HepG2 (cell line): Measurements from ENCODE around the gene IL18R1. TPM values are rescaled to one million over a fixed set of nuclear protein-coding genes. Genes with fewer than 3 reads are reported as not detected.

Experiments used
- ATAC-seq: fragments of 200-7000 bp; cut with Tn5 transposase; 3 replicates; pipeline ENCODE4 v1.9.1; 2020; ENCODE audit warnings: mild to moderate bottlenecking, moderate library complexity
- BruUV-seq: library from RNA; stranded (reverse); fragments of 400-500 nt; replicated peaks from 2 replicates; lab custom pipeline; 2021; lab: Mats Ljungman, UMichigan
- CTCF ChIA-PET: fragments of 300-600 bp; formaldehyde crosslinking; extraction: SDS; loops from one replicate; lab custom pipeline; 2021; ENCODE audit warnings: low total read pairs, inconsistent platforms, low intra/inter-chr PET ratio; lab: Yijun Ruan, JAX
- POLR2A ChIA-PET: fragments of 350-600 bp; sonication (Branson Sonifier 250); formaldehyde crosslinking; loops from one replicate; lab custom pipeline; 2020; ENCODE audit warnings: antibody characterized with exemption, inconsistent platforms; lab: Yijun Ruan, JAX
- DNase-seq: peaks from one replicate; pipeline ENCODE4 v3.0.0-alpha.2; 2015; ENCODE audit warnings: low spot score
- FAIRE-seq: peaks from 3 replicates; lab custom pipeline; 2011; peaks lifted over from hg19 to GRCh38; lab: Jason Lieb, UNC
- H2AFZ ChIP-seq: one replicate; pipeline ENCODE4 v1.6.1; 2011; ENCODE audit warnings: low read length, inconsistent platforms
- H3K27ac ChIP-seq: fragments of 300-600 bp; 3 replicates; pipeline ENCODE4 v1.8.0; 2011; ENCODE audit warnings: mixed run types, mild to moderate bottlenecking, mixed read lengths, low read length, inconsistent platforms; ENCODE audit not compliant: insufficient read depth; ENCODE audit errors: extremely low read length
- H3K27me3 ChIP-seq, 2 experiments: fragments of 200-600 bp in 1 of 2; 2 replicates in 1 of 2; 3 replicates in 1 of 2; pipeline versions ENCODE4 v1.6.0 to v1.8.0; 2011; ENCODE audit warnings: low read length in 2 of 2, mild to moderate bottlenecking in 2 of 2, moderate library complexity in 2 of 2, inconsistent platforms in 1 of 2; ENCODE audit not compliant: insufficient read depth in 2 of 2, control insufficient read depth in 1 of 2
- H3K36me3 ChIP-seq, 2 experiments: fragments of 200-600 bp in 1 of 2; replicated peaks in 1 of 2; 2 replicates in 1 of 2; 3 replicates in 1 of 2; pipeline versions ENCODE4 v1.5.1 to v1.8.0; 2011; ENCODE audit warnings: low read length in 2 of 2, inconsistent platforms in 1 of 2; ENCODE audit not compliant: insufficient read depth in 2 of 2, control insufficient read depth in 1 of 2
- H3K4me1 ChIP-seq: 2 replicates; pipeline ENCODE4 v1.5.1; 2012; ENCODE audit warnings: low read length, inconsistent platforms; ENCODE audit not compliant: insufficient read depth
- H3K4me2 ChIP-seq: 2 replicates; pipeline ENCODE4 v1.6.0; 2011; ENCODE audit warnings: low read depth, low read length, inconsistent platforms
- H3K4me3 ChIP-seq, 3 experiments: fragments of 200-600 bp in 1 of 3; sonication (generic), shearing (Covaris generic) in 1 of 3; replicated peaks in 1 of 3; 2 replicates each; pipeline ENCODE4 v1.5.1; 2011 to 2016; ENCODE audit warnings: low read length in 3 of 3, inconsistent platforms in 2 of 3, low read depth in 2 of 3, mild to moderate bottlenecking in 2 of 3, control low read depth in 1 of 3, mixed read lengths in 1 of 3; ENCODE audit not compliant: insufficient read depth in 1 of 3
- H3K79me2 ChIP-seq: one replicate; pipeline ENCODE4 v1.6.1; 2011; ENCODE audit warnings: low read length, inconsistent platforms; ENCODE audit not compliant: insufficient read depth
- H3K9ac ChIP-seq: 2 replicates; pipeline ENCODE4 v1.6.0; 2011; ENCODE audit warnings: mild to moderate bottlenecking, low read depth, low read length, inconsistent platforms; ENCODE audit not compliant: insufficient read depth
- H3K9me3 ChIP-seq: 2 replicates; pipeline ENCODE4 v1.5.1; 2012; ENCODE audit warnings: mild to moderate bottlenecking, low read length
- H4K20me1 ChIP-seq: 2 replicates; pipeline ENCODE4 v1.6.0; 2011; ENCODE audit warnings: inconsistent platforms, mild to moderate bottlenecking, low read length, moderate library complexity; ENCODE audit not compliant: insufficient read depth
- ARNT2 ChIP-seq: sonication (generic); formaldehyde crosslinking; IDR thresholded peaks from 2 replicates; pipeline ENCODE4 v1.8.0; 2022; ENCODE audit warnings: mild to moderate bottlenecking, low read depth, missing genetic modification reagents, moderate library complexity
- FIP1L1 ChIP-seq: fragments of 200-400 bp; formaldehyde crosslinking; IDR thresholded peaks from 2 replicates; pipeline ENCODE4 v1.6.1; 2018; ENCODE audit warnings: low read depth, mild to moderate bottlenecking, low read length, moderate library complexity, borderline replicate concordance; ENCODE audit not compliant: insufficient read depth
- FOXO1 ChIP-seq: sonication (generic); formaldehyde crosslinking; IDR thresholded peaks from 2 replicates; pipeline ENCODE4 v1.4.0; 2020; ENCODE audit warnings: missing genetic modification reagents
- KLF16 ChIP-seq, 2 experiments: sonication (generic) in 1 of 2; formaldehyde crosslinking in 1 of 2; IDR thresholded peaks; 2 replicates each; pipeline versions ENCODE4 v1.6.1 to v1.8.0; 2016 to 2023; ENCODE audit warnings: missing genetic modification reagents in 2 of 2, missing compliant biosample characterization in 1 of 2
- MBNL3 ChIP-seq: fragments of 250-450 bp; sonication (Bioruptor Pico); conservative IDR thresholded peaks from 2 replicates; pipeline ENCODE4 v1.8.0; 2022; ENCODE audit warnings: mild to moderate bottlenecking, inconsistent platforms
- ZNF460 ChIP-seq: sonication (generic); formaldehyde crosslinking; IDR thresholded peaks from 2 replicates; pipeline ENCODE4 v1.5.1; 2020; ENCODE audit warnings: missing genetic modification reagents, mild to moderate bottlenecking, borderline replicate concordance
- WGBS: methylation state at CpG from one replicate; pipeline ENCODE4 v1.1.6; 2017; ENCODE audit warnings: low lambda C conversion rate; 5-methylcytosine and 5-hydroxymethylcytosine counted together
- in situ Hi-C: cut with HindIII; loops from 2 replicates; pipeline ENCODE4 v1.10.0; 2017; ENCODE audit warnings: low pct_unique_long_range_greater_than_20kb; ENCODE audit not compliant: extremely low pct_ligation_motif_present
- intact Hi-C: fragments of 100-400 bp; cut with micrococcal nuclease; formaldehyde crosslinking; loops from one replicate; pipeline ENCODE4 v1.10.0; 2022; ENCODE audit not compliant: unreplicated experiment
- polyA plus RNA-seq, 8 experiments: library from polyadenylated mRNA; depleted of rRNA in 3 of 8; stranded (reverse) in 7 of 8; unstranded in 1 of 8; fragments of >200 nt; fragmentation: Illumina TruSeq in 4 of 8; extraction: Trizol in 4 of 8; gene quantifications; 2 replicates each; pipeline versions ENCODE4 v1.2.1 to v1.2.3, GENCODE V29; 2011 to 2016; ENCODE audit warnings: low read depth in 4 of 8, missing spikeins in 1 of 8, mixed read lengths in 1 of 8; ENCODE audit not compliant: insufficient read depth in 1 of 8
- total RNA-seq, 5 experiments: library from RNA; depleted of rRNA; stranded (reverse); fragments of >200 nt; fragmentation: Illumina TruSeq; extraction: Trizol; gene quantifications; 2 replicates each; pipeline ENCODE4 v1.2.3, GENCODE V29; 2016; ENCODE audit warnings: low read depth in 1 of 5
- TF ChIP-seq, protein P1 (sequence below): sonication (generic); formaldehyde crosslinking; IDR thresholded peaks from 2 replicates; pipeline ENCODE4 v1.9.0; 2021; ENCODE audit warnings: missing genetic modification reagents, borderline replicate concordance
- TF ChIP-seq, protein P2 (sequence below): sonication (generic); formaldehyde crosslinking; IDR thresholded peaks from 2 replicates; pipeline ENCODE4 v1.4.0; 2020; ENCODE audit warnings: missing genetic modification reagents, mild to moderate bottlenecking, borderline replicate concordance
- TF ChIP-seq, protein P3 (sequence below): sonication (generic); formaldehyde crosslinking; IDR thresholded peaks from 2 replicates; pipeline ENCODE4 v1.9.0; 2021; ENCODE audit warnings: missing genetic modification reagents, borderline replicate concordance
- TF ChIP-seq, protein P4 (sequence below): sonication (generic); formaldehyde crosslinking; IDR thresholded peaks from 2 replicates; pipeline ENCODE4 v1.8.0; 2023; ENCODE audit warnings: mild to moderate bottlenecking, missing genetic modification reagents
- TF ChIP-seq, protein P5 (sequence below): sonication (generic); formaldehyde crosslinking; IDR thresholded peaks from 2 replicates; pipeline ENCODE4 v1.4.0; 2020; ENCODE audit warnings: low read depth, mild to moderate bottlenecking, missing genetic modification reagents

IL18R1 gene
- total and polyA plus RNA-seq, 2 of the 13 experiments (the other 11 are each of a cell fraction or from before 2014, with no cell fraction given), result 0.01 to 0.04 TPM

DNA sequence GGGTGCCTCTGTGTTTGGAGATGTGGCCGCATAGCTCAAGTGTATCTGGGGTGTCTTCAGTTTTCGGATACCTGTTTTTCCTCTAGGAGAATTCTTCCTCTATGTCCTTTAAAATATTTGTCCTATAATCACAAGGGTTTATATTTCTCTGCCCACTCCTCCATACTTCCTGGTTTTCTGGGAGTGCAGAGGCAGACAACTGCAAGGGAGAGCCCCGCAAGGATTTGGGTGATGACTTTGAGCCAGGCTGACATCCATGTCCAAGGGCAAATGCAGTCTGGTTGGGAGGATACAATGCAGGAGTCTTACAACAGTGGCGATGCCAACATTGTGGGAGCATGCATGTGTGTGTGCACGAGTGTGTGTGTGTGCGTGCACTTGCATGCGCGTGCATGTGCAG is 42.1 kb upstream of the IL18R1 start:
- Histone ChIP-seq H3K4me1 (no peaks in the 10 kb centered on the region), H3K27me3 (no peaks in the 10 kb centered on the region), H4K20me1 (no peaks in the 10 kb centered on the region), H3K4me3 (no peak overlapping the region), H3K4me2 (no peak overlapping the region), H3K9ac (no peak overlapping the region), H3K36me3 (no peaks in the 10 kb centered on the region), H3K9me3 (no peaks in the 10 kb centered on the region), H3K27ac (no peak overlapping the region), H3K79me2 (no peaks in the 10 kb centered on the region), H2AFZ (no peak overlapping the region)
- no TSS peak for BruUV-seq
- FAIRE-seq, result no peak
- no peak for DNase-seq
- ChIA-PET POLR2A (no interaction called here), CTCF (no interaction called here)
- WGBS, result 56% methylated on average over 8 of the region's 8 CpGs
- in situ Hi-C loops (no loop called here), intact Hi-C loops (no loop called here)
- no peak for ATAC-seq
- TF ChIP-seq KLF16 (CRISPR knock-in tag; IDR thresholded peaks at IDR 0.05) (no peak), ARNT2 (CRISPR knock-in tag) (no peak), MBNL3 (CRISPR knock-in tag) (no peak), FOXO1 (no peak), FIP1L1 (no peak), ZNF460 (no peak)
- TF ChIP-seq, protein P1, sequence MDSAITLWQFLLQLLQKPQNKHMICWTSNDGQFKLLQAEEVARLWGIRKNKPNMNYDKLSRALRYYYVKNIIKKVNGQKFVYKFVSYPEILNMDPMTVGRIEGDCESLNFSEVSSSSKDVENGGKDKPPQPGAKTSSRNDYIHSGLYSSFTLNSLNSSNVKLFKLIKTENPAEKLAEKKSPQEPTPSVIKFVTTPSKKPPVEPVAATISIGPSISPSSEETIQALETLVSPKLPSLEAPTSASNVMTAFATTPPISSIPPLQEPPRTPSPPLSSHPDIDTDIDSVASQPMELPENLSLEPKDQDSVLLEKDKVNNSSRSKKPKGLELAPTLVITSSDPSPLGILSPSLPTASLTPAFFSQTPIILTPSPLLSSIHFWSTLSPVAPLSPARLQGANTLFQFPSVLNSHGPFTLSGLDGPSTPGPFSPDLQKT (CRISPR knock-in tag), result no peak
- TF ChIP-seq, protein P2, sequence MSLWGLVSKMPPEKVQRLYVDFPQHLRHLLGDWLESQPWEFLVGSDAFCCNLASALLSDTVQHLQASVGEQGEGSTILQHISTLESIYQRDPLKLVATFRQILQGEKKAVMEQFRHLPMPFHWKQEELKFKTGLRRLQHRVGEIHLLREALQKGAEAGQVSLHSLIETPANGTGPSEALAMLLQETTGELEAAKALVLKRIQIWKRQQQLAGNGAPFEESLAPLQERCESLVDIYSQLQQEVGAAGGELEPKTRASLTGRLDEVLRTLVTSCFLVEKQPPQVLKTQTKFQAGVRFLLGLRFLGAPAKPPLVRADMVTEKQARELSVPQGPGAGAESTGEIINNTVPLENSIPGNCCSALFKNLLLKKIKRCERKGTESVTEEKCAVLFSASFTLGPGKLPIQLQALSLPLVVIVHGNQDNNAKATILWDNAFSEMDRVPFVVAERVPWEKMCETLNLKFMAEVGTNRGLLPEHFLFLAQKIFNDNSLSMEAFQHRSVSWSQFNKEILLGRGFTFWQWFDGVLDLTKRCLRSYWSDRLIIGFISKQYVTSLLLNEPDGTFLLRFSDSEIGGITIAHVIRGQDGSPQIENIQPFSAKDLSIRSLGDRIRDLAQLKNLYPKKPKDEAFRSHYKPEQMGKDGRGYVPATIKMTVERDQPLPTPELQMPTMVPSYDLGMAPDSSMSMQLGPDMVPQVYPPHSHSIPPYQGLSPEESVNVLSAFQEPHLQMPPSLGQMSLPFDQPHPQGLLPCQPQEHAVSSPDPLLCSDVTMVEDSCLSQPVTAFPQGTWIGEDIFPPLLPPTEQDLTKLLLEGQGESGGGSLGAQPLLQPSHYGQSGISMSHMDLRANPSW (CRISPR knock-in tag), result no peak
- TF ChIP-seq, protein P3, sequence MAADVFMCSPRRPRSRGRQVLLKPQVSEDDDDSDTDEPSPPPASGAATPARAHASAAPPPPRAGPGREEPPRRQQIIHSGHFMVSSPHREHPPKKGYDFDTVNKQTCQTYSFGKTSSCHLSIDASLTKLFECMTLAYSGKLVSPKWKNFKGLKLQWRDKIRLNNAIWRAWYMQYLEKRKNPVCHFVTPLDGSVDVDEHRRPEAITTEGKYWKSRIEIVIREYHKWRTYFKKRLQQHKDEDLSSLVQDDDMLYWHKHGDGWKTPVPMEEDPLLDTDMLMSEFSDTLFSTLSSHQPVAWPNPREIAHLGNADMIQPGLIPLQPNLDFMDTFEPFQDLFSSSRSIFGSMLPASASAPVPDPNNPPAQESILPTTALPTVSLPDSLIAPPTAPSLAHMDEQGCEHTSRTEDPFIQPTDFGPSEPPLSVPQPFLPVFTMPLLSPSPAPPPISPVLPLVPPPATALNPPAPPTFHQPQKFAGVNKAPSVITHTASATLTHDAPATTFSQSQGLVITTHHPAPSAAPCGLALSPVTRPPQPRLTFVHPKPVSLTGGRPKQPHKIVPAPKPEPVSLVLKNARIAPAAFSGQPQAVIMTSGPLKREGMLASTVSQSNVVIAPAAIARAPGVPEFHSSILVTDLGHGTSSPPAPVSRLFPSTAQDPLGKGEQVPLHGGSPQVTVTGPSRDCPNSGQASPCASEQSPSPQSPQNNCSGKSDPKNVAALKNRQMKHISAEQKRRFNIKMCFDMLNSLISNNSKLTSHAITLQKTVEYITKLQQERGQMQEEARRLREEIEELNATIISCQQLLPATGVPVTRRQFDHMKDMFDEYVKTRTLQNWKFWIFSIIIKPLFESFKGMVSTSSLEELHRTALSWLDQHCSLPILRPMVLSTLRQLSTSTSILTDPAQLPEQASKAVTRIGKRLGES (CRISPR knock-in tag), result no peak
- TF ChIP-seq, protein P4, sequence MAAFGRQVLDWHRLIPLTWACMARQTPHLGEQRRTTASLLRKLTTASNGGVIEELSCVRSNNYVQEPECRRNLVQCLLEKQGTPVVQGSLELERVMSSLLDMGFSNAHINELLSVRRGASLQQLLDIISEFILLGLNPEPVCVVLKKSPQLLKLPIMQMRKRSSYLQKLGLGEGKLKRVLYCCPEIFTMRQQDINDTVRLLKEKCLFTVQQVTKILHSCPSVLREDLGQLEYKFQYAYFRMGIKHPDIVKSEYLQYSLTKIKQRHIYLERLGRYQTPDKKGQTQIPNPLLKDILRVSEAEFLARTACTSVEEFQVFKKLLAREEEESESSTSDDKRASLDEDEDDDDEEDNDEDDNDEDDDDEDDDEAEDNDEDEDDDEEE (CRISPR knock-in tag), result no peak
- TF ChIP-seq, protein P5, sequence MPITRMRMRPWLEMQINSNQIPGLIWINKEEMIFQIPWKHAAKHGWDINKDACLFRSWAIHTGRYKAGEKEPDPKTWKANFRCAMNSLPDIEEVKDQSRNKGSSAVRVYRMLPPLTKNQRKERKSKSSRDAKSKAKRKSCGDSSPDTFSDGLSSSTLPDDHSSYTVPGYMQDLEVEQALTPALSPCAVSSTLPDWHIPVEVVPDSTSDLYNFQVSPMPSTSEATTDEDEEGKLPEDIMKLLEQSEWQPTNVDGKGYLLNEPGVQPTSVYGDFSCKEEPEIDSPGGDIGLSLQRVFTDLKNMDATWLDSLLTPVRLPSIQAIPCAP (CRISPR knock-in tag), result no peak
